Mesothelial cell of epicardium (in vitro differentiated cells): ENCODE data around the gene C1QTNF1. TPM values are rescaled to one million over a fixed set of nuclear protein-coding genes. Genes with fewer than 3 reads are reported as not detected.
"Not testable (repeated sequence)": the region's sequence is repeated elsewhere in the genome, so short reads cannot be mapped to it uniquely, and the experiment has no call there.

ENCODE experiments used
- DNase-seq, 2 experiments: peaks; one replicate each; pipeline ENCODE4 v3.0.0; 2021; ENCODE audit warnings: low spot score in 2 of 2; ENCODE audit not compliant: unreplicated experiment in 2 of 2
- H3K27ac Mint-ChIP-seq: 2 replicates; pipeline ENCODE4 v1.8.0; 2021; ENCODE audit warnings: mixed read lengths
- H3K27me3 Mint-ChIP-seq: 2 replicates; pipeline ENCODE4 v1.8.0; 2021; ENCODE audit warnings: low read depth, mixed read lengths
- H3K36me3 Mint-ChIP-seq: 2 replicates; pipeline ENCODE4 v1.8.0; 2021; ENCODE audit warnings: mixed read lengths
- H3K4me1 Mint-ChIP-seq: 2 replicates; pipeline ENCODE4 v1.8.0; 2021; ENCODE audit warnings: mixed read lengths
- H3K4me3 Mint-ChIP-seq: 2 replicates; pipeline ENCODE4 v1.8.0; 2021; ENCODE audit warnings: mild to moderate bottlenecking, moderate library complexity, mixed read lengths
- H3K9me3 Mint-ChIP-seq: 2 replicates; pipeline ENCODE4 v1.8.0; 2021; ENCODE audit warnings: mixed read lengths
- CTCF ChIP-seq: fragments of 200-600 bp; sonication (generic); IDR thresholded peaks from one replicate; pipeline ENCODE4 v1.5.0; 2021; ENCODE audit warnings: antibody characterized with exemption; ENCODE audit not compliant: unreplicated experiment
- total RNA-seq: library from RNA; stranded (reverse); gene quantifications from 3 replicates; pipeline ENCODE4 v1.2.1, GENCODE V29; 2021

Gene C1QTNF1
- total RNA-seq, 1 donor from 2014 or later = 22.1 TPM

GRCh38 chr17:79073016-79073705 lies 49.2 kb downstream of the C1QTNF1 start:
- no peaks in the 10 kb centered on the region for H3K9me3 Mint-ChIP-seq
- no peaks in the 10 kb centered on the region for H3K36me3 Mint-ChIP-seq

GRCh38 chr17:79073706-79074088 lies 49.7 kb downstream of the C1QTNF1 start:
- TF ChIP-seq CTCF = no peak
- Mint-ChIP-seq H3K27ac (no peak overlapping the region), H3K9me3 (no peaks in the 10 kb centered on the region), H3K4me1 (peaks cover 11% of the 10 kb centered on the region), H3K4me3 (no peak overlapping the region), H3K36me3 (no peaks in the 10 kb centered on the region), H3K27me3 (peaks cover 3% of the 10 kb centered on the region)
- no peak for DNase-seq

More at GRCh38 chr17:79073016-79073705, 49.2 kb downstream of the C1QTNF1 start:
- peaks cover 3% of the 10 kb centered on the region for H3K27me3 Mint-ChIP-seq
- TF ChIP-seq CTCF = no peak
- no peak for DNase-seq
- H3K4me1 Mint-ChIP-seq = peaks cover 11% of the 10 kb centered on the region
- H3K4me3 Mint-ChIP-seq = no peak overlapping the region
- H3K27ac Mint-ChIP-seq = no peak overlapping the region

GRCh38 chr17:79074121-79074648 lies 50.2 kb downstream of the C1QTNF1 start:
- Mint-ChIP-seq H3K4me3 (peak overlapping the region; percentile 69), H3K4me1 (peaks cover 11% of the 10 kb centered on the region)
- H3K36me3 Mint-ChIP-seq, DNase-seq, H3K27ac Mint-ChIP-seq, H3K9me3 Mint-ChIP-seq, H3K27me3 Mint-ChIP-seq: not testable (repeated sequence)

GRCh38 chr17:79074649-79075445 lies 50.9 kb downstream of the C1QTNF1 start, which contains the start of gene ENGASE:
Gene ENGASE (plus strand): TSS chr17:79074824. CDS start chr17:79074945, 121 bp downstream.
- H3K27ac Mint-ChIP-seq = peak within 1 kb of the TSS; percentile 74
- peaks cover 3% of the 10 kb centered on the region for H3K27me3 Mint-ChIP-seq
- DNase-seq = peak; percentile 89 to 90
- H3K4me3 Mint-ChIP-seq = peak within 1 kb of the TSS; percentile 85
- no peaks in the 10 kb centered on the region for H3K9me3 Mint-ChIP-seq
- H3K36me3 Mint-ChIP-seq = peaks cover 9% of the 10 kb centered on the region
- no peak for TF ChIP-seq CTCF
- peaks cover 11% of the 10 kb centered on the region for H3K4me1 Mint-ChIP-seq

- H3K9me3 Mint-ChIP-seq = no peaks in the 10 kb centered on the region
- peaks cover 1% of the 10 kb centered on the region for H3K27me3 Mint-ChIP-seq
- TF ChIP-seq CTCF = no peak
- H3K4me3 Mint-ChIP-seq = peak overlapping the region; percentile 85
- no peak for DNase-seq
- H3K4me1 Mint-ChIP-seq = peaks cover 11% of the 10 kb centered on the region
- H3K36me3 Mint-ChIP-seq = peaks cover 13% of the 10 kb centered on the region
- H3K27ac Mint-ChIP-seq = peak overlapping the region; percentile 74
Observed at GRCh38 chr17:79075446-79075750, 51.4 kb downstream of the C1QTNF1 start.

- no peak for TF ChIP-seq CTCF
- Mint-ChIP-seq H3K9me3 (no peaks in the 10 kb centered on the region), H3K27me3 (no peaks in the 10 kb centered on the region), H3K4me1 (peaks cover 11% of the 10 kb centered on the region), H3K36me3 (peaks cover 17% of the 10 kb centered on the region), H3K4me3 (peak overlapping the region; percentile 85), H3K27ac (no peak overlapping the region)
- DNase-seq = no peak
Observed at GRCh38 chr17:79075861-79076406, 52.0 kb downstream of the C1QTNF1 start.
